Osteoblast (primary cell): ENCODE data around the gene MAML2. TPM values are rescaled to one million over a fixed set of nuclear protein-coding genes. Genes with fewer than 3 reads are reported as not detected.
A peak's percentile ranks its signal among the peaks of the same experiment; 100 is the strongest.

Experiments
- DNase-seq: peaks from one replicate; pipeline ENCODE4 v3.0.0; 2011; ENCODE audit warnings: low spot score, mixed read lengths; ENCODE audit not compliant: insufficient read length; ENCODE audit errors: missing footprints
- H2AFZ ChIP-seq: 2 replicates; pipeline ENCODE4 v1.6.0; 2011; ENCODE audit warnings: mild to moderate bottlenecking, low read length
- H3K27ac ChIP-seq: 2 replicates; pipeline ENCODE4 v1.5.1; 2011; ENCODE audit warnings: mild to moderate bottlenecking, low read depth, low read length, moderate library complexity
- H3K27me3 ChIP-seq: 2 replicates; pipeline ENCODE4 v1.6.0; 2012; ENCODE audit warnings: mild to moderate bottlenecking, control low read depth, inconsistent platforms, low read length, moderate library complexity; ENCODE audit not compliant: insufficient read depth
- H3K36me3 ChIP-seq: 2 replicates; pipeline ENCODE4 v1.5.1; 2011; ENCODE audit warnings: mild to moderate bottlenecking, low read length, control low read depth, moderate library complexity; ENCODE audit not compliant: insufficient read depth
- H3K4me1 ChIP-seq: 2 replicates; pipeline ENCODE4 v1.5.1; 2011; ENCODE audit warnings: mild to moderate bottlenecking, low read length, control low read depth, moderate library complexity; ENCODE audit not compliant: insufficient read depth
- H3K4me2 ChIP-seq: 2 replicates; pipeline ENCODE4 v1.6.0; 2011; ENCODE audit warnings: mild to moderate bottlenecking, low read length; ENCODE audit not compliant: insufficient read depth
- H3K4me3 ChIP-seq: fragments of 200-600 bp; sonication (generic); 3 replicates; pipeline ENCODE4 v1.5.1; 2012; ENCODE audit warnings: mild to moderate bottlenecking, low read length, inconsistent platforms; ENCODE audit not compliant: insufficient read depth
- H3K79me2 ChIP-seq: 2 replicates; pipeline ENCODE4 v1.6.0; 2012; ENCODE audit warnings: mild to moderate bottlenecking, low read length, control low read depth, inconsistent platforms; ENCODE audit not compliant: insufficient read depth
- H3K9me3 ChIP-seq: 2 replicates; pipeline ENCODE4 v1.5.1; 2011; ENCODE audit warnings: low read depth, low read length, control low read depth
- H4K20me1 ChIP-seq: 2 replicates; pipeline ENCODE4 v1.6.0; 2012; ENCODE audit warnings: mild to moderate bottlenecking, low read length, control low read depth; ENCODE audit not compliant: insufficient read depth
- CTCF ChIP-seq: IDR thresholded peaks from 2 replicates; pipeline ENCODE4 v1.5.1; 2011; ENCODE audit warnings: mild to moderate bottlenecking, low read depth, low read length, moderate library complexity; ENCODE audit errors: extremely low read depth
- total RNA-seq: library from RNA; depleted of rRNA; stranded (reverse); fragments of >200 nt; gene quantifications from 2 replicates; pipeline ENCODE4 v1.2.3, GENCODE V29; 2012

The MAML2 gene
- total RNA-seq, 1 donor: 17.4 TPM

DNA sequence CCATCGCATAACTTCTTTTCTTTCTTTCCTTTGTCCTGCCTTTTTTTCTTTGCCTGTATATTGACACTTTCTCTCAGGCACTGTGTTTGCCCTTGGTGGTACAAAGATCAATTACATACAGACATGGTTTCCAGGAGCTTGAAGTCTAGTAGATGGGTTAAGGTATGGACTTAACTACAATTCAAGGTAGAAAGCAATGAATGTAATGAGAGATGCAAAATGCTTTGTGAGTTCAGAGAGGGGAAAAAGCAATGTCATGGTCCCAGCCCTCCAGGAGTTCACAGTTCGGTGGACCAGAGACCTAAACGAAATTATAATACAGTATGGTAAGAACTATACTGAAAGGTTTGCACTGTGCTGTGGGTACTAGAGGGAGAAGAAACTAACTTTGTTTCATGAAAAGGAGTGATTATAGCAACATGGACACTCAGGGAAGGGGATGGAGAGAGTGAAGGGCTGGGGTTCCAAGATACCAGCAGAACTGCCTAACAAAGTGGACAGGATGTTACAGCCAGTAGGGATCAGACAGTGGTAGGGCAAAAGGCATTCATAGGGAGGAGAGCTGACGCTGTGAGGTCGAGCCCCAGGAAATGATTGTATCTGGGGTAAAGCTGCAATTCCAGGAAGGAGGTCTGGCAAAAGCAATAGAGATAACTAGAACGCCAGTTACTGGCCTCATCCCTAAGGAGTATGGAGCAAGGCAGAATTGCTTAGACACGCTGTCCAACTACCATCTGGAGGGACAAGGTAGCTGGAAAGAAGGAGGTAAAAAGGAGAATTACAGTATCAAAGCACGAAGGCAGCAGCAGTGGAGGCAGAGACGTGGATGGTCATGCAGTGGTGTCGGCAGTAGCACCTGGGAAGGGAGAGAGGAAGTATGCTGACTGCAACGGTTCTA, 260.7 kb downstream of the MAML2 start:
- no peak for TF ChIP-seq CTCF
- H4K20me1 ChIP-seq: no peaks in the 10 kb centered on the region
- no peaks in the 10 kb centered on the region for H3K27me3 ChIP-seq
- peaks cover 17% of the 10 kb centered on the region for H3K4me1 ChIP-seq
- no peak for DNase-seq
- no peaks in the 10 kb centered on the region for H3K9me3 ChIP-seq
- peaks cover 6% of the 10 kb centered on the region for H3K36me3 ChIP-seq
- no peak overlapping the region for H2AFZ ChIP-seq
- peaks cover 85% of the 10 kb centered on the region for H3K79me2 ChIP-seq
- no peak overlapping the region for H3K4me3 ChIP-seq
- H3K27ac ChIP-seq: peak overlapping the region; percentile 15
- H3K4me2 ChIP-seq: no peak overlapping the region

DNA sequence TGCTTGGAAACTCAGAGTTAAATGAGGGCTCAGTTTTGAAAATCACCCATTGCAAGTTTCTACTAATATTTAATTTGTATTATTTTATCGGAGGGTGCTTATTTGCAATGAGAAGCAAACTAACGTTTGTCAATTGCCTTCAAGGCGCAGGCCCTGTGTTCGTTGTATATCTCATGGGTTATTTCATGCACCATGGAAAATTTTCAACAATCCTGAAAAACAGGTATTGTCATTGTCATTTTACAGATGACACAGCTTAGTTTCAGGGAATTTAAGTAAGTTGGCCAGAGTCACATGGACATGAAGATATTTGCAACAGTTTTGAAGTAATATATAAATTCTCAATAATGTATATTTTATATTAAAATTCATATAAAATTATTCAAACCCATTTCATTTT, 261.4 kb downstream of the MAML2 start:
- Histone ChIP-seq H3K27me3 (no peaks in the 10 kb centered on the region), H4K20me1 (no peaks in the 10 kb centered on the region), H3K36me3 (peaks cover 6% of the 10 kb centered on the region), H3K9me3 (no peaks in the 10 kb centered on the region), H3K79me2 (peaks cover 78% of the 10 kb centered on the region), H3K4me2 (no peak overlapping the region), H3K27ac (no peak overlapping the region), H3K4me3 (no peak overlapping the region), H2AFZ (no peak overlapping the region), H3K4me1 (peaks cover 22% of the 10 kb centered on the region)
- DNase-seq: no peak
- no peak for TF ChIP-seq CTCF

GRCh38 chr11:96079691-96080090, 263.3 kb downstream of the MAML2 start:
- Histone ChIP-seq H2AFZ (no peak overlapping the region), H3K4me2 (no peak overlapping the region), H4K20me1 (no peaks in the 10 kb centered on the region), H3K36me3 (peaks cover 6% of the 10 kb centered on the region), H3K27me3 (no peaks in the 10 kb centered on the region), H3K79me2 (peaks cover 68% of the 10 kb centered on the region), H3K27ac (no peak overlapping the region), H3K4me1 (peaks cover 38% of the 10 kb centered on the region), H3K9me3 (no peaks in the 10 kb centered on the region), H3K4me3 (no peak overlapping the region)
- DNase-seq: no peak
- no peak for TF ChIP-seq CTCF

GRCh38 chr11:96075532-96075959, 267.4 kb downstream of the MAML2 start:
- Histone ChIP-seq H3K27me3 (no peaks in the 10 kb centered on the region), H3K4me1 (peaks cover 31% of the 10 kb centered on the region), H3K79me2 (peaks cover 53% of the 10 kb centered on the region), H3K4me3 (no peak overlapping the region), H3K36me3 (peaks cover 14% of the 10 kb centered on the region), H3K27ac (peak overlapping the region; percentile 81), H3K4me2 (no peak overlapping the region), H3K9me3 (no peaks in the 10 kb centered on the region), H2AFZ (no peak overlapping the region), H4K20me1 (no peaks in the 10 kb centered on the region)
- no peak for TF ChIP-seq CTCF
- DNase-seq: no peak
